Lower leg skin (tissue), 3 donors: ENCODE data around the gene INPP4B.

Experiments used
- CTCF ChIP-seq, 3 donors: fragments of 450-650 bp; IDR thresholded peaks; one replicate each; pipeline ENCODE4 v1.5.1; 2016; ENCODE audit warnings: antibody characterized with exemption in 3 of 3, mild to moderate bottlenecking in 3 of 3, moderate library complexity in 2 of 3
- POLR2A ChIP-seq, 2 donors: fragments of 450-650 bp; IDR thresholded peaks; one replicate each; pipeline ENCODE4 v1.6.1; 2016 to 2017; ENCODE audit warnings: antibody characterized with exemption in 2 of 2, mild to moderate bottlenecking in 1 of 2, moderate library complexity in 1 of 2

- TF ChIP-seq CTCF (IDR thresholded peaks at IDR 0.05), result no peak
- no peak for TF ChIP-seq POLR2A (IDR thresholded peaks at IDR 0.05)
These were observed 567.9 kb downstream of the INPP4B start for GRCh38 chr4:142278171-142278570.
